Stimulated activated CD4-positive, alpha-beta T cell treated with anti-CD3 and anti-CD28 coated beads, Interleukin-15, amount 100 ng/mL, for 24 hours (primary cell): Measurements from ENCODE around the gene CREB5.
A peak's percentile ranks its signal among the peaks of the same experiment; 100 is the strongest.

Experiments used
- DNase-seq: peaks from one replicate; pipeline ENCODE4 v3.0.0-alpha.2; 2020

CREB5 gene

DNA sequence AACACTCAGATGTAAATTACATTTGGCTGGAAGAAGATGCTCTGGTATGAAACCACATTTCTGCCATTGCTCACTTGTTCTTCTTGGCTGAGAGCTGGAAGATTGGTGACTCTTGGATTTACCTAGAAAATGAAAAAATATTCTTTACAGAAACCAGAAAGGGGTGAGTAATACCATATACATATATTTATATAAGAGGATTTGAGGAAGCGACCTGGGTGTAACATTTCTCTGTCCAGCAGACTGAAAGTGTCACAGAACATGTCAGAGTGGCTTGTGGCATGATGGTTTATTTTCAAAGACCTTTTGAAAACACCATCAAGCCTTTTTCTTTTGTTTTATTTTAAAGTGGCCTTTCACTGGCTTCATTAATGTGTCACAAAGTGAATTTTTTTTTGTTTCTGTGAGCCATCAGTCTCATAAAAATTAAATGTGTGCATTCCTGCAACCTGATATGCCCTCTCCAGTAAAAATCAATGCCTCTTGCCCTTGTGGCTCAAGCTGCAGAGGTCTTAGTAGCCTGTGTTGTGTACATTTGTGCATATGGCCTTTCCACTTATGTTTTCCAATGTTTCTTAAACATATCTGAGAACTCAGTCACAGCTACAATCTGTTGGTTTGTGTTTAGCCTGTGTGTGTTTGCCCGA lies 23.5 kb downstream of the CREB5 start:
- DNase-seq, result no peak

DNA sequence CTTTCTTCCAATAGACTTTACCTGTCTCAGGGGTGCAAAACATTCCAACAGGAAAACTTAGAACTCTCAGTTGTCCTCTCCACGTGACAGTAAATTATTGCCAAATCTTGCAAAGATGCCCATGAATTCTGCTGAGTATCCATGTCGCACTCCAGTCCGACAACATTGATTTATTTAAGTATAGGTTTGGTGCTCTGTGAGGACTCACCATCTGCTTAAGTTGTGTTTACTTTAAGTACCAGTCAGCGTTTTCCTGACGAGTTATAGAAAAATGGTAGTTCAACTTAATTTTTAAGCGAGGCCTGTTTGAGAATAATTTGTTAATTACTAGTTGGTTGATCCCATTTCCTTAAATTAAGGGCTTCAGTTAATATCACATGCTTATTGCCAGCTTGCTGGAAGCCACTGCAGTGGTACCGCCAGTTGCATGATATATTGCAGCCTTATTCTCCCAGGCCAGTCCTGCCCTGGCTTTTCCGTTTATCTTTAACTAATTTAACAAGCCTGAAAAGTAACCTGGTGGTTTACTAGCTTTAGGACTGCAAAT lies 27.8 kb downstream of the CREB5 start:
- no peak for DNase-seq

DNA sequence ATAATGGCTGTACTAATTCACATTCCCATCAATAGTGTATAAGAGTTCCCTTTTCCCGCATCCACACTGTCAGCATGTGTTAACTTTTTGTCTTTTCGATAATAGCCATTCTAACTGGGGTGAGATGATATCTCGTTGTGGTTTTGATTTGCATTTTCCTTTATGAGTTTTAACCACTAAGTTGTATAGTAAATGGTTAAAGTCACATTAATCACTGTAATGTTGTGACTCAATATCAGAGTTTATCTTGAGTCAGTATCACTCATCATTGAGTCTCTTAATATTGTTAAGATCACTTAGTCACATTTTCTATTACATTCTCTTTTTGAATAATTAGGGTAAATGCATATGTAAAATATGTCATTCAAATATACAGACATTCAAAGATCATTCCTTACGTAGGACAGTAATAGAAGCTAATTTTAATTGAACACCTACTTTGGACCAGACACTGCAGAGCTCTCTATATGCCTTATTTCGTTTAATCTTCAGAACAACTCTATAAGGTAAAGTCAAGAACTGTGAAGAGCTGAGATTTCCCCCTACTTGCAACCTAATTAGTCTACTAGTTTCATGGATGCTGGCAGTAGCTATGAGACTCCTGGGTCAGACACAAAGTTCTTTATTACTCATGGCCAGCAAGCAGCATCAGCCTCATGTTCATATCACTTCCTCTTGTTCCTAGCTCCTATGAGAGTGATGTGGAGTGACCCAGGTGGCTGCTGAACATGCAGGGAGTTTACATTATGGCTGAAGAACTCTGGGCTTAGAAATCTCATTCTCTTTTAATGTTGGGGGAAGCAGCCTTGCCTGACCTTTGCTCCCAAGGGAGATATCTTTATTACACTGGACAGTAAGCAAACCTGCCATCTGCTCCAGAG lies 30.5 kb downstream of the CREB5 start:
- peak; percentile 21 for DNase-seq

DNA sequence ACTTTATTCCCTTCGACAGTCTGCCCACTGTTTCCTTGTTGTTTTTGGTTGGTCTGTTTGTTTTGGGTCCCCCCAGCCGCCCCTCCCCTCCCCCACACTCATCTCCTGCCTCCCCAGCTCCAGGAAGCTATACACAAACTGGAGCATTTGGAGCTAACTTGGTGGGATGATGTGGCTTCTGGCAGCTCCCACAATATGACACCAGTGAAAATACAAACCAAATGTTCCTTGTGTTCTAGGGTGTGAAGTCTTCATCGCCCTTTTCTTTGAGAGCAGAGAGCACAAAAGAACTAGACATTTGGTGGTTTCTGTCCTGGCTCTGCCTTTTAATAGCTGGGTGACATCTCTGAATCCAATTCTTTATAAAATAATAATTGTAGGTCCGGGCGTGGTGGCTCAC lies 33.8 kb downstream of the CREB5 start:
- DNase-seq, result no peak

DNA sequence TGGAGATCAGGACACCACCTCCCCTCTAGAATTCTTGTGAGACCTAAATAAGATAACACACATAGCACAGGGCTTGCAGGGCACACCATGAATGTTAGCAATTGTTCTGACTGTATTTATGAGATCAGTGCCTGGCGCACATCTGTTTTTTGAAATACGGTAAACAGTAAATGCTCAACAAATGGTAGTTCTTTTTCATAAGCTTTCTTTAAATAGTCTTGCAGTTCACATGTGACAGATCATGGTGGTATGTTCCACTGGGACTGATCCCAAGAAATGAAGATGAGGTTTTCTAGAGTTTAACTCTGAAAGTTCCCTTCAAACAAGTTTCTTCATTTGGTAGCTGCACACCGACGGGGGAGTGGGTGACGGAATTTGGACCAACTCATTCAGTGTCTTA lies 34.8 kb downstream of the CREB5 start:
- DNase-seq, result no peak

DNA sequence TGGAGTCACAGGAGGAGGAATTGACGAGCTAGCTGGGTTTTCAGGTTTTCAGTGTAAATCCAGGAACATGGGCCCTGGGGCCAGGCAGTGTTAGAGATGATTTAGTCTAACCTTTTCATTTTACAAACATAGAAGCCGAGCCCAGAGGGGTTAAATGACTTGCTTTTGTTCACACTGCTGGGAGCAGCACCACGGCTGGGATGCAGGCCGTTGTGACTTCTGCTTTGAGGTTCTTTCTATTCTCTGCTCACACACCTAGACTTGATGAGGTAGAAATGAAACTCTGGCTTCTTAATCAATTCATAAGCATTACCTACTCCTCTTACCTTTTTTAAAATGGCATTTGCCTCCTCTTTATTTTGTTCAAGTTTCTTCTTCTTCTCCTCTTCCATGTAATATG lies 36.4 kb downstream of the CREB5 start:
- no peak for DNase-seq

DNA sequence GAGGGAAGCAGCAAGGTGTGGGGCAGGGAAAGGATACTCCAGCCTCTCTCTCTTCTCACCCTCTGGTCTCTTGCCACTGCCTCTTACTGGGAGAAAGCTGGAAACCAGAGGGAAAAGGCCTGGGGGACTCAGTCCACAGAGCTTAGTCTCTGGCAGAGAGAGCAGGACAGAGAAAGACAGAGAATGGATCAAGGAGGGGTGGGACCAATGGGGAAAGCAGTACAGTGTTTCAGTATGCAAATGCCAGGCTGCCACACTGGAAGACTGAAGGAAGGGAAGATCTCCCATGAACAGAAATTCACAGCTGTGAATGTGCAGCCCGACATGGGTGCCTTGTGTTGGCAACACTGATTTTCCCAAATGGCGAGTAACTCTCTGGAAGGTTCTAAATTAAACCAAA lies 40.4 kb downstream of the CREB5 start:
- DNase-seq, result no peak

DNA sequence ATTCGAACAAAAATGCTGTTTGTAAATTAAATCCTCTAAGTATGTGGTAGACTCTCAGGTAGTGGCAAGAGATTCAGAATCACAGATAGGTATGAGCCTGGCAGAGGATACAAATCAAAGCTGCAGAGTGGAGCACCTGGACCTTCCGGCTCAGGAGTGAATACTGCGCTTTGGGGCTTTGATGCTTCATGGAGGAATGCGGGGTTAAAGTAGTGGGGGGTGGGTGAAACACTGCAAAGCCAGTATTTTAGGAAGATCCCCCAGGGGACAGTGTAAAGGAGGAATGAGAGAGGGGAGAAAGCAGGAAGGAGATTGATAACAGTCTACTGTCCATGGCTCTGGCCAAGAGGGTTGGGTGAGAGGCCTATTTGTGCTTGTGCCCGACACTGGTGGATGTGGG lies 43.2 kb downstream of the CREB5 start:
- no peak for DNase-seq

DNA sequence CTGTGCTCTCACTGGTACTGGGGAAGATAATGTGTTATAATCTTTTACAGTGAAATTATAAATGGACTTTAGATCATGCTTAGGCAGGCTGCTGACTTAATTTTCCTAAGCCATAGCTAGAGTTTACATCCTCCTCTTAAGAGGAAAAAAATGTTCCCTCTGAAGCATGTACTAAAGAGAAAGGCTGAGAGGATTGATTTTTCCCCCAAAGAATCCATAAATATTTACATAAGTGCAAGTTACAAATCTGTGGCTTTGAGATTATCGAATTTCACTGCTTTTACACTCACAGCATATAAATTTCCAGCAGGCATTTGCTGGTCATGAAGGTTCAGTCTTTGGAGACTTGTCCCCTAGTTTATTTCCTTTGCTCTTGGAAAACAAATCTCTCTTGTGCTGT lies 43.7 kb downstream of the CREB5 start:
- DNase-seq, result no peak

DNA sequence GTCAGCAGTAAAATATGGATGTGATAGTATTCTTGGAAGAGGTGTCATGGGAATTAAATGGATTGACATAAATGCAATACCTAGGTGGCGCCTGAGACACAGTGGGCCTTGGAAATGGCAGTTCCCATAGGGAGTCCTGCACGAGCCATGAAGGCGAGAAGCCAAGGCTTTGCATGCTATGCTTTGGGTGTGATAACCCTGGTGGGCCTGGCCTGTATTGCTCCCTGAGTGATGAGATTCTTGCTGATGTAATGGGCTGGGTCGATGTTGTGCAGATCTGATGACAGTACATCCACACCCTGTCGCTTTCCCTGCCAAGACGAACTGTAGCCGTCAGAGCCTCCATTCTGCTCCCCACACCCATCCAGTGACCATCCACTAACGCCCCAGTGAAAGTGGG lies 46.4 kb downstream of the CREB5 start:
- DNase-seq, result no peak

DNA sequence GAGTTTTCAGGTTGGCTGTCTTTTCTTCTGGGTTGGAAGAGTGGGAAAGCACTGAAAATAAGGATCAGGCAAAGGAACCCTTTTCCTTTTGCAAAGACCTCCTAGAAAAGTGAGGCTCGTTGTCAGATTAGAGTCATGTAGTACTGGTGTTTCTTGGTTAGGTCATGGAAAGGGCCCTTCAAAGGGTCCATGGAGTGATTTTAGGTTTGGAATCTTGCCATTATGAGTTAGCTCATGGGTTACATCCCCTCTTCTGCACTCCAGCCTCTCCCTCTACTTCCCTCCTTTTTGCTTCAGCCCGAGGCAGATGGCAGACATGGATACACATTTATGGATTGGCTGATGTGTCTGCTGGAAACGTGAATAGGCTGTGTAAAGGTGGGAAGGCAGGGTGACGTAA lies 47.0 kb downstream of the CREB5 start:
- DNase-seq, result no peak

DNA sequence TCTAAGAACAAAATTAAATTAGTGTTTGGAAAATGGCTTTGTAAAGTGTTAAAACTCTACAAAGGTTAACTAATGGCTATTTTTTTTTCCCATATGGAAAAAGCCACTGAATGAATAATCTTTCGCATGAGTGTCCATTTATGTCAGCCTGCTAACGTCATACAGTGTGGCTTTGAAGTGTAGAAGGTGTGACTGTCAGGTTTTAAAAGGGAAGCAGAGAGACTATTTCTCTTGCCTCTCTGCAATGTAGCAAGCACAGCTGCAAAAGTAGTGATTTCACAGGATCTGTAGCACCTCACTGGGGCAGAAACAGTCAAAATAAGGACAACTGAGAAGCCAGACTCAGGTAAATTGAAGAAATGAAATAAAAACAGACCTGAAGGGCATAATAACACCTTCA lies 53.4 kb downstream of the CREB5 start:
- no peak for DNase-seq

DNA sequence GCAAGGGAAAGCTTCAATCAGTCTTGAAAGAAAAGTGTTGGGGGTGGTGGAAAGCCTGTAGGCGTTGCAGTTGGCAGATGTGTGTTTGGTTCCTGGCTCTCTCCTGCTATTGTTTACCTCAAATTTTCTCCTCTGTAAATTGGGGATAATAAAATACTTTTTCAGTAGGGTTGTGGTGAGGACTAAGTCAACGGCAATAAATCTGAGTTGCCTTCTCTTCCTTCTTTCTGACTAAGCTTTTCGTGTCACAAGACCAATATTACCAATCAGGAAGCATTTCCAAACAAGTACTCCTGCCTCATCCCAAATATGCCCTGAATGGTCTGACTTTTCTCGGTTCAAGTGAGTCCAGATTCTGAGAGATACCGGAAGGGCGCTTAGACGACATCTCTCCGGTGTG lies 54.0 kb downstream of the CREB5 start:
- DNase-seq, result no peak

DNA sequence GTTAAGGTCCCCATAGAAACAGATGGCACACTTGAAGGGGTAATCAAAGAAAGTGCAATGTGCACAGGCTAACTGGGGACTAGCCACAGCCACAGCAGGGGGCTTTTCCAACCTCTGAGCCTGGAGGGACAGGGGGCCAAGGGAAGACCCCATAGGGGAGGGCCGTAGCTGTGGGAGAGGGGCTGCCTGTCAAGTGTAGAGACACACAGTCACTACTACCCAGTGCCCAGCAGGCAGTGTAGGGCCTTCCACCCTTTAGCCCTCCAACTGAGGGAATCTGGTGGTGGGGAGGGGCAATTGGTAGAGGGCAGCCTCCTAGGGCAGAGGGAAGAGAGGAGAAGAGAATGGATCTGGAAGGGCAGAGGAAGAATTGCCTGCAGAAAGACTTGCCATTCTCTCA lies 54.6 kb downstream of the CREB5 start:
- no peak for DNase-seq

DNA sequence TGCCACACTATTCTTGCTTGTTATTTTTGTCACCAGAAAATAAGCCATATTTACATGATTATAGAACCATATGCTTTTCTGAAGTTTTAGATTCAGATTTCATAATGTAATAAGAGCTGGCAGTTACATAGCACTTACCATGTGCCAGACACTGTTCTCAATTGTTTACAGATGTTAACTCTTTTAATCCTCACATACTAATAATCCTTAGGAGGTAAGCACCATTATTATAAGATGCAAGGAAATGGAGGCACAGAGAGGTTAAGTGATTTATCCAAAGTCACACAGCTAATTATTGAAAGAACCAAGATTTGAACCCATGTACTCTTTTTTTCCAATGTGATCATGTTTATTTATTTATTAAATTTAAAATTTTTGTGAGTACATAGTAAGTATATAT lies 57.2 kb downstream of the CREB5 start:
- DNase-seq, result no peak

DNA sequence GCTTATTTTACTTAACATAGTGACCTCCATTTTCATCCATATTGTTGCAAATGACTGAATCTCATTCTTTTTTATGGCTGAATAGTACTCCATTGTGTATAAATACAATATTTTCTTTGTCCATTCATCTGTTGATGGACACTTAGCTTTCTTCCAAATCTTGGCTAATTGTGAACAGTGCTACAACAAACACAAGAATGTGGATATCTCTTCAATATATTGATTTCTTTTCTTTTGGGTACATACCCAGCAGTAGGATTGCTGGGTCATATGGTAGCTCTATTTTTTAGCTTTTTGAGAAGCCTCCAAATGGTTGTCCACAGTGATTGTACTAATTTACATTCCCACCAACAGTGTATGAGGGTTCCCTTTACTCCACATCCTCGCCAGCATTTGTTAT lies 58.0 kb downstream of the CREB5 start:
- DNase-seq, result no peak

DNA sequence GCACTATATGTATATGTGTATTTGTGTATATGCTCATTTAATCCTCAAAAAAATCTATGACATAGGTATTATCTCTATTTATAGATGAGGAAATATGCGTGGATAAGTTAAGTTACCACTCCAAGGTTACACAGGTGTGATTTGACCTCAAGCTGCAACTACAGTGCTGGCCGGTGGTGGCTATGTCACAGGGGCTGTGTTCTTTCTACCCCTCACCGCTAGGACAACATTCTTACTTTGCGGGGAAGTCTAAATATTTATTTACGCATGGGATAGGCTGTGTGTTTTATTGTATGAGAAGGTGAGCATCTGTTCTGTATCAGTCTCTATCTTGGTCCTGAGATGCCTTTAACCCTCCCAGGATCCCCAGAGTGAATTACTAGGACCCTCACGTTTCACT lies 60.0 kb downstream of the CREB5 start:
- no peak for DNase-seq

DNA sequence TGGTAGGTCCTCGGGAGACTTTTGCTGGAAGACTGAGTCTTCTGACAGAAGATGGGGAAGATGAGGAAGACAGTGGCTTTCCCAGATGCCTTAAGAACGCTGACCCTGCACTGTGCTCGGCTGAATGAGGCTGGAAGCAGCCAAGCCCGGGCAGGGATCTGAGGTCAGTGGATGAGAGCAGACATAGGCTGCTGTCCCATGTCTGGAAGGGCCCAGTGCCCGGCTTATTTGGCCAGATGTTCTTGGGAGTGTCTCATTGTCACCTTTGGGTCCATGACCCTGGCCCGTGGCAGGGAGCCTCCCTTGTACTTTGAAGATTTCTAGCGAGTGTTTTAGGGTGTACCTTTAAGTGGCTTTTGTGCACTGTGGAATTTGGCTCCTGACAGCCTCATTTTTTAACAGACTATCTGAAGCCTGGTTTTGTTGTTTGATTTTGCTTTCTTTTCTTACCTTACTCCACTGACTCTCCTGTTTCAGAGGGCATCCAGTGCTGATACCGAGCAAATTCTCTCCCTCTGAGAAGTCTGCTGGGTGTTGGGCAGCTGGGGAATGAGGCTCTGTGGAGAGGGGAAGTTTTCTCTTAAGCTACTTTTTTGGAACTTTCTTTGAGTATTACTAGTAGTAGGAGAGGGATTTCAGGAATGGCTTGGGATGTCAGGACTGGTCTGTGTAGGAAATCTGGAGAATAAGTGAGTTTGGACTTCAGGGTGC lies 61.4 kb downstream of the CREB5 start:
- DNase-seq, result no peak

DNA sequence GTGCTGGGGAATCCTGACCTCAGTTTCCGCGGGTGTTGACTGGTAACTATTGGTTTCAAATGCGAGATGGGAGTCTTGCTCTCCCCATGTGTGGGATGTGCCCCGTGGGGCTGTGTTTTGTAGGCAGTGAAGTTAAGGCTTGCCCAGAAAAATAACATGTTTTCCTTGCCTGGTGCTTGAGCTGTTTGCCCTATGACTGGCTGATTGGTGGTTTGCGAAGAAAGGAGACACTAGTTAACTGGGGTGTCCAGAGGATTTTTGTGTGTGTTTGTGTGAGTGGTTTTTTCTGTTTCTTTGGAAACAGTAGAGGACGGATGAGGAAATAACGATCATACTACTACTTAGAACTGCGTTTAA lies 61.9 kb downstream of the CREB5 start:
- no peak for DNase-seq

DNA sequence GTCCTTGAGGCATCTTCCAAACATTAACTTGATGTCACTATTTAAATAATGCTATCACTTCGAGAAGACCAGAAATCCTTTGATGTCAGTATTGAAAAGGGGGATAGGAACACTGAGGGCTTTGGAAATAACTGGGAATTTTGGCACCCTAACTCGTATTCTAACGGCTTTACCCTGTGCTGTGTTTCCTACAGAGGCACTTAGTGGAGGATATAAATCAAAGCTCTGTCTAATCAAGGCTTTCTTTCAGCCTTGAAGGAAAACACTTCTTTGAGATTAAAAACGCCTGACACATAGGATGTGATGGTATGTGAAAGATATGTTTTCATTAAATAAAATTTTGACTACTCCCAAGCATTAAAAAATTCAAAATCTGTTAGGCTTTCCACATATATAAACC lies 62.3 kb downstream of the CREB5 start:
- no peak for DNase-seq

DNA sequence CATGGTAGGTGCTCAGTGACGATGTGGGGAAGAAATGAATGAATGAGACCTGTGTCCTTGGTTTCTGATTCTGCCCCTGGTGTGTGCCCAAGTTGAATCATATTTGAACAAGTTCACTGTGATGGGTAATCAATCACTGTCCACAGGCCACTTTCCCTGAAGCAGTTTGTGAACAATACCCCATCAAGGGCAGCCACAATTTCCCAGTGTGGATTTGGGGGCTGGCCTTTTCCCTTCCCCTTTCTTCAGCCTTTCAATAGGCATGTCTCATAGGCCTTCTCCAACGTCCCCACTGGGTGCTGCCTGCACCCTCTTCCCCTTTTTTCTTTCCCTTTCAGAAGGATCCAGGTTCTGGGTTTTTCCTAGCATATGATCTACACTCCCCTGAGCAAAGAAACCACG lies 64.7 kb downstream of the CREB5 start:
- DNase-seq, result no peak

DNA sequence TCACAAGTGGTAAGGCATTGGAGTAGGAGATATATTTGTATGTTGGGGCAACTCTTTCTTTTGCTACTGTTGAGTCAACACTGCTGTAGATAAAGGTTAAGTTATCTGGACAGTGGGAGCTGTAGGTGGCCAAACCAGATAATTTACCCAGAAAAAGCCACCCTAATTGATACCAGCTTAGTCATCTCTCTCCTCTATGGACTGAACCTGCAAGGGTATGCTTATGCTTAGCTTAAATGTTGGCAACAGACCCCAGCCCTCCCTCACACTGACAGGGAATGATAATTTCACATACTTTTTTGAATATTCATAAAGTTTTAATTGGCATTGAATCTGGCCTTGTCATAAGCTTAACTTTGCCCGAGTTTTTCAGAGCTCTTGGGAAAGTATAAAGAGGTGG lies 66.3 kb downstream of the CREB5 start:
- DNase-seq, result no peak

DNA sequence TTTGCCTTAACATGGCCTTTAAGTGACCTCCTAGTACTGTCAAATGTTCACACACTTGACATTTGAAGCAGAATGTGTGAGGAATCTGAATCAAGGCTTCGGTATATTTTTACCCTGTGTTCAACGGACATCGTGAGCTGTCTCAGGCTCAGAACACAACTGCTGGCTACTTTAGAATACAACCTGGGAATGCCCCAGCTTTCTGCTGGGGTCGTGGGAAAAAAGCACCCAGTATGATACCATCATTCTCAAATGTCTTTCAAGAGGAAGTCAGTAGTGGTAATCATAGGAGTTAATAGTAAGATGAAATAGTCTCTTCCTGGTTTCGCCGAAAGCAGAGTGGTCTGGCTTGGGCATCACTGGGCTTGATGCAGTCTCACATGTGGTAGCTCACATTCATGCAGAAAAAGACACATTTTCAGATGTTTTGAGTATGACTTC lies 67.2 kb downstream of the CREB5 start:
- DNase-seq, result no peak

DNA sequence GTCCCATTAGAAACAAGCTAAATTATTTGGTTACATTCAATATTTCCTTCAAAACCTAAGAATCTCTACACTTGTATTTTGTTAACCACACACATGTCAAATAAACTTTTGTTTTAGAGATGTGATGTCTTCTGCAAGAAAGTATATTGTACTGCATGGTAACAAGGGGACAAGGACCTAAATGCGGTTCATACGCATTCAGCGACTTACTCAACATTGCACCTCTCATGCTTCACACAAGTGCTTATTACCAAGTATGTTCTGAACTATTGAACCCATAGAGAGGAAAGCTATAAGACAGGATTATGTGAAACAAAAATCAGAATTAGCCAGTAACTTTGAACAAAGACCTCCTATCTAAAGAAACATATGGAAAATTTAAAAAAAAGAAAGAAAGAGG lies 68.3 kb downstream of the CREB5 start:
- no peak for DNase-seq
